Measurements from ENCODE around the gene TMEM183A. TPM values are rescaled to one million over a fixed set of nuclear protein-coding genes. Genes with fewer than 3 reads are reported as not detected.

Gene TMEM183A
- total RNA-seq, 1 donor from 2014 or later, result 24.3 TPM

DNA sequence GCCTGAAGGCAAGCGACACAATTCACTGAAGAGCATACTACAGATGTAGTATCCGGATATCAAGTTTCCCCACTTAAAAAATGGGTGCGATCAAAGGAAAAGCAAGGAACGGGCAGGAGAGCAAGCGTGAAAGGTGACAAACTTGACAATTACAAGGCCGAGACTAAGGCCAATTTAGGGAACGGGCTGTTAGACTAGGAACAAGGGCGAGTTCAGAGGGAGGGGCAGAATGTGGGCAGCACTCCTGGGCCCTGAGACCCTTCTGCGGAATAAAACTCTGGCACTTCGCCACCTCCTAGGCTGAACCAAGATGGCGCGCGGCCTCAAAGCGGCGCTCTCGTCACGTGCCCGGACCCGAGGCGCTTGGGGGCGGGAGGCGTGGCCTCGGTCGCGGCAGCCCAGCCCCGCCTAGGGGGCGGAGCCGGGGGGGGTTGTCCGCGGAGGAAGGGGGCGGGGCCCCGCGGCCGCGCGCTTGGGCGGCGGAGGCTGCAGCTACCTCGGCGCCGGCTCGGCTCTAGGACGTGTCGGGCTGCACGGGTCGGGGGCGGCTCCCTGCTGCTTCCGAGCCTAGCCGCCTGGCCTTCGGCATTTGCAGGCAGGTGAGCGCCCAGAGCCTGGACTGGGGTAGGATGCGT, 19.0 kb downstream of the TMEM183A start, which contains the start of gene PPFIA4:
Gene PPFIA4 (plus strand): TSS at position 461 of the 635 bp plus-strand sequence. CDS start 12,518 bp downstream, outside the sequence.
- ATAC-seq (peak; percentile 81), DNase-seq (peak; percentile 94)
- intact Hi-C loops (cut with micrococcal nuclease), result no loop called here

DNA sequence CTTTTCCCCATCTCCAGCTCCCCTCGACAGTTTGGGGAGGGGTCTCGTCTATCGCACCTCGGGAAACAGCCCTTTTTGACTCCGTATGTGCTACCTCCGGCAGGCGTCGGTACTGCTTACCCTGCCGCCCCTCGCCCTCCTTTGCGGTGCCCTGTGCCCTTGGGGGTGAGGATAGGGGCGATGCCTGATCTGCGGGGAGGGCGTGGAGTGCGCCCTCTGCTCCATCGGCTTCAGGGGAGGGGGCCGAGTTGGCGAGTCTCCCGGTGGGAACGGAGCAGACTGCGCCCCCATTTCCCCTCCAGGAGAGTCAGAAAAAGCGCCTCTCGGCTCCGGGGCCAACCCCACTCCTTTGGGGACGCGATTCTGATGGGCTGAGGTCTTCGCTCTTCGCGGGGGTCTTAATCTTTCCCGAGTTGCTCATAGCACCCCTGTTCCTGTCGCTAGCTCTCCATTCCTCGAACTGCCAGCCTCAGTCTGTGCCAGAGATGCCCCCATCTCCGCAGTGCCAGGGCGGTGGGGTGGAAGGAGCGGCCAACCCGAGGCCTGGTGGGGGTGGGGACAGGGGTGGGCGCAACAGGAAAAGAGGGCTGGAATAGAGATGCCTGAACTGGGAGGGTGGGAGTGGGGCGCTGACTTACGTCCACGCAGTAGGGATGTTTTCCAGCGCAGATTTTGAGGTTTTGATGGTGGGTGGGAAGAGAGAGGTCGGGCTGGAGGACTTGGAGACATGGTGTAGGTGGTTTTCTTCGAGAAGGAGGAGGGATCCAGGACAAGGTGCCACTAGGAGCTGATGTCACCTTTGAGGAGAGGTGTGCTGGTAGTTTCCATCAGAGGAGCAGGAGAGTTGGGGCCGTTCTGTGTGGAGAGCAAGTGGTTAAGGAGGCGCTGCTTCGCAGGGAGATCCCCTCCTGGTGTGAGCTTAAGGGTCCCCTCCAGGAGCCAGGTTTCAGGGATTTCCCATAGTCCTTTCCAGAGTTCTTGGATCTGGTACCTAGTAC, 19.8 kb downstream of the TMEM183A start:
- intact Hi-C loops (cut with micrococcal nuclease), result no loop called here
- DNase-seq (peak; percentile 47), ATAC-seq (peak; percentile 19)

- ATAC-seq (peak; percentile 4), DNase-seq (no peak)
- intact Hi-C loops (cut with micrococcal nuclease), result no loop called here
Measured at GRCh38 chr1:203028067-203028783, 21.1 kb downstream of the TMEM183A start.

DNA sequence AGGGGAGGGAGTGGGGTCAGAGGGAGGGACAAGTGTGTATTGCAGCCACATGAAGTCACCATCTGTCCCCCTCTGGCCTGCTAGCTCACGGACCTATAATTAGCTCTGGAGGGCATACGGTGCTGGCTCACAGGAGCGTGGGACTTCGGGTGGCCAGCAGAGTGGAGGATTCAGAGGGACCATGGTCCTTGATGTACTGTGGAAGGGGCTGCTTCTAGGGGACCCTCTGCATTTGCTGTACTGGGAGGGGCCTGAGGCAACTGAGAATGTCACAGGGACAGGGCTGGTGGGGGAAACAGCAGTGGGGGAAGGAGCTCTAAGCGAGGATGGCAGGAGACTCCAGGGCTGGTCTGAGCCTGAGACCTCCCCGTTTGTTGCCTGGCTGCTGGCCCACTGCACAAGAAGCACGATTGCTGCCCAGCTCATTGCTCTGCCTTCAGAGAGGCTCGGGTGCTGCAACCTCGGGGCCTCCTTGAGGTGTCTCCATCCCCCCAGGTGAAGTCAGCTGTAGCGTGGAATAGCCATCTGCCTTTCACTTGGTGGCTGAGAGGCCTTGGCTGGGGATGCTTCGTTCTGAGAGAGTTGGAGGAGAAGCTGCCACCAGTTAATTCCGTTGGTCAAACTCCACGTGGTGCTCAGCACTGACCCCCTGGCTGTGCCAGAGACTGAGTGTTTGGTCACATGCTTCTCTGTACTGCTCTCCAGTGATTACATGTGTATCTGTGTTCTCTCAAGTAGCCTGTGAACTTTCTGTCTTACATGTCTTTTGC, 21.8 kb downstream of the TMEM183A start:
- DNase-seq (no peak), ATAC-seq (peak; percentile 72)
- intact Hi-C loops (cut with micrococcal nuclease), result no loop called here

DNA sequence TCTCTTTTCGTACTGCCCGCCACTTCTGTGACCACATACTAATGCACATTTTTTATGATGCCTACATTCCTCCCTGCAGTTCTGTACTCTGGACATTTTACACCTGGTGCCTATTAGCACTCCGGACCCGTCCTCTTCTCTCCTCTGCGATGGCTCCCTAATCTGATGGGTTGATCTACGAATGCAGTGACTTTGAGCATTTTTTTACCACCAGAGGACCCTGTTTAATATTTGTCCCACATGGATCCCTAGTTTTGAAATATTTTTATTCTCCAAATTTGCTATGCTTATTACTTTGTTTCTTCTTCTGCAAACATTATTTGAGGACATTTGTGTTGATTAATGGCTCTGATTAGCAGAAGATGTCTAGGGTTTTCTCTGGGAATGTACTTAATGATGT, 24.3 kb downstream of the TMEM183A start:
- ATAC-seq (no peak), DNase-seq (no peak)
- intact Hi-C loops (cut with micrococcal nuclease), result no loop called here

DNA sequence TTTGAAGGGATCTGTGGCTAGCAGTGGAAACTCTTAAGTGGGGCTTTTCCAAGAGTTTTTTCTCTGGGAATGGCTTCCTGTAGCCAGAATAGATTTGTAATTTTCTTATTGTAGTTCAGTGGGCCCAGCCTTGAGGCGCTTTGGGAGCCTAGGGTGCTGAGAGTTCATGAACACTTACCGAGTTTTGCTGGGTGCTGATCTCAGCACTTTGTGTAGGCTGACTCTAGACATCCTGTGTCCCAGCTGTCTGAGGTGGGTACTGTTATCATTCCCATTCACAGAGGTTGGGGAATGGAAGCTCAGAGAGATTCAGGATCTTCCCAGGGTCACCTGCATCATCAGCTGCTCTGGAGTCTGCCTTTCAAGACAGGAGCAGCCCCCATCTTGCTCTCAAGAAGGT, 26.1 kb downstream of the TMEM183A start:
- no peak for ATAC-seq
- intact Hi-C loops (cut with micrococcal nuclease), result no loop called here
- no peak for DNase-seq

- no peak for DNase-seq
- no peak for ATAC-seq
- intact Hi-C loops (cut with micrococcal nuclease), result no loop called here
Measured at GRCh38 chr1:203033917-203034316, 26.7 kb downstream of the TMEM183A start.

DNA sequence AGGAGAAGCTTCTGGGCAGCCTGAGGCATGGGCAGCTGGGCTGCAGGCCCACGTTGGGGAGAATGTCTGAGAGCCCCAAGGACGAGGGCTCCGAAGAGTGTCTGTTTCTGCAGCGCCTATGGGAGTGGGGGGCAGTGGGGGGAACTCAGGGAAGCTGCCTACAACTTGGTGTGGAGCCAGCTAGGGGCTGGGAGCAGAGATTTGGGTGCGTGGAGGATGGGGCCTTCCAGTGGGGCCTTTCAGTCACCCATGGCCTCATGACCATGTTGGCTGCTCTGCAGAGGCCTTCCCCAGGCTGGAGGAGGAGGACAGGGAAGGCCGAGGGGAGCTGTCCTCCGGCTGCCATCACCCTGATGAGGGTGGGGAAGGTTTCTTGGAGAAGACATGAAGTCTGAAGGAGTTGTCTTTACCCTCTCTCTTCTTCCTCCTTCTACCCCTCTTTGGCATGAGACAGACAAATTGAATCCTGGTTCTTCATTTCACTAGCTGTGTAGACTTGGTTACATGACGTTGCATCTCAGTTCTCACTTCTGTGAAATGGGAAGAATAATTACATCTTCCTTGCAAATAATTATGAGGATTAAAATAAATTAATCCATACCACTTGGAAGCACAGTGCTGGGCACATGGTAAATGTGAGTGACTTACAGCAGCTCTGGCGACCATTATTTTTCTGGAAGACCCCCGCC, 27.4 kb downstream of the TMEM183A start:
- DNase-seq (no peak), ATAC-seq (no peak)
- intact Hi-C loops (cut with micrococcal nuclease), result loop anchor here (5.0 kb wide), 1 partner anchor 183 kb away; no protein-coding TSS in a partner anchor

DNA sequence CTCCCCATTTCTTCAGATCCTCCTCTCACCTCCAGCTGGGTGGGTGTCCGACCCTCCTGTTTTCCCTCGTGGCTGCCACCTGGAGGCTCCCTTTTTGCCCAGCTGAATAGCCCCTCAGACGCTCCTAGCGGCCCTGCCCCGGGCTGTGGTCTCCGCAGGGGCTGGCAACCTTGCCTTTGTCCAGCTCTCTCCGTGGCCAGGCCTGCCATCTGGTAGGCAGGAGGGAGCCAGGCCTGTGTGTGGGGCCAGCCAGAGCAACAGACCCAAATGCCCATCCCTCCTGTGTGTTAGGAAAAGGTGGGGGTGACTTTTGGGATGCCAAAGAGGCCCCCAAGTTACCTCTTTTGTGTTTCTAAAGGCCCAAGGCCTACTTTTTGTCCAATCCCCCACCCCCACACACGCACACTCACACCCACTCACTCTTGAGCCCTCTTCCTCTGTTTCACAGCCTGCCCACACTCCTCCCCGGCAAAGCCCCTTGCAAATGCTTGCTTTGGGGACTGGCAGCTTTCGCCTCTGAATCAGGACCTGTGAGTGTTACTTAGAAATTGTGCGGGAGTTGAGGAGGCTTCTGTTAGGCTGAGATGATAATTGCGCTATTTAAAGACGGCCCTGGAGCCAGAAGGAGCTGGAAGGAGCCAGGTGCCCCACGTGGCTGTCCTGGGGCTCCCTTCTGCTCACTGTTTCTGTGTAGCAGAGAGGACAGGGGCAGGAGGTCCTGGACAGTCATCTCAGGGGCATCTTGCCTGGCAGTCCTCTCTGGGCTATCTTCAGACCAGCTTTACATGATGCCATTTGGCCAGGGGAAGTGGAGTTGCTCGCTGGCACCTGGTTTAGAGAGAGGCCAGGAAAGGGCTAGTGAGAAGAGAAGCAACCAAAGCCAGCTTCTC, 28.2 kb downstream of the TMEM183A start:
- no peak for DNase-seq
- intact Hi-C loops (cut with micrococcal nuclease), result loop anchor here (5.0 kb wide), 1 partner anchor 182 kb away; no protein-coding TSS in a partner anchor
- no peak for ATAC-seq

DNA sequence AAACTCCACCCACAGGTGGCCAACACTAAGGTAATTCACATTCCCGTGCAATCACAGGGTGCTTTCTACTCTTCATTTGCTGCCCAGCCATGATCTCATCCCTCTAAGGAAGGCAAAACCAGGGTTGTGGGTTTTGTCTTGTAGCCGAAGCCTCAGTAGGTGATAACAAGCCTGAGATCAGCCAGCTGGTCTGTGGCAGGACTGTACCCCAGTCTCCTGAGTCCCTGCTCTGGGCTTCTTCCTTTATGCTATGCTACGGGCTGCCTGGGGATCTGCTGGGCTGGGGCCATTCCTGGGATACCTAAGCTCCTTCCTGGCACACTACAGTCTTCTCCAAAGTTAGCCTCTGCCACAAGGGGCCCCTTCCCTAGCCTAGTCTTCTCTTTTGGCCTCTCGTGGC, 29.0 kb downstream of the TMEM183A start:
- intact Hi-C loops (cut with micrococcal nuclease), result loop anchor here (5.0 kb wide), 1 partner anchor 181 kb away; no protein-coding TSS in a partner anchor
- no peak for DNase-seq

GRCh38 chr1:203036537-203036936, 29.4 kb downstream of the TMEM183A start:
- no peak for DNase-seq
- ATAC-seq, result no peak
- intact Hi-C loops (cut with micrococcal nuclease), result loop anchor here (5.0 kb wide), 1 partner anchor 181 kb away; no protein-coding TSS in a partner anchor

More for the DNA sequence above, 29.0 kb downstream of the TMEM183A start:
- no peak for ATAC-seq

DNA sequence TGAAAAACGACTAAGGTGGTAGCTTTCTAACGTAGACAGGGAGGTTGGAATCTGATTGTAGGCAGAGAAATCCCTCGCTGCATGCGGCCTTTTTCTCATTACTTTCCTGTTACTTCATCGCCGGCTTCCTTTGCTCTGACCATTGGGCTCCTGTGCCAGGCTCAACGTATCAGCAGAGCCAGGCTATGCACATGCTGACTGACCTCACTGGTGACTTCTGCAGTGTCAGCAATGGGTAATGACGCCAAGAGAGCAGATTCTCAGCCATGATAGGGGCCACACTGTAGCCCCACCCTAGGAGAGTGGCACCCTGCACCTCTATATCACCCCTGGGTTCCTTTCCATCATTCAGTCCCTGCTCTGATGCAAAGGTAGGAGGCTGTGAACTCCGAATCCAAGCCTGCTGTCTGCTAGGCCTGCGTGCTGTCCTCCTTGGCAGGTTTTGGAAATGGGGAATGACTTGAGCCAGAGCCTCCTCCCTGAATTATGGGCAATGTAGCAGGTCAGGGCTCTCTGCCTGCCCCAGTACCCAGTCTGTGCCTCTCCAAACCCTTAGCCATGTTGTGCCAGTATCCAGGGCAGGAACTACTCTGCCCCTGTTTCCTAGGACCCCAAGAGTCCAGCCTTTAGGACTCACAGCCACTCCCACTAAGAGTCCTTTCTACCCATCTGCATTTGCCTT, 30.5 kb downstream of the TMEM183A start:
- DNase-seq (no peak), ATAC-seq (peak; percentile 21)
- intact Hi-C loops (cut with micrococcal nuclease), result loop anchor here (5.0 kb wide), 1 partner anchor 180 kb away; no protein-coding TSS in a partner anchor

DNA sequence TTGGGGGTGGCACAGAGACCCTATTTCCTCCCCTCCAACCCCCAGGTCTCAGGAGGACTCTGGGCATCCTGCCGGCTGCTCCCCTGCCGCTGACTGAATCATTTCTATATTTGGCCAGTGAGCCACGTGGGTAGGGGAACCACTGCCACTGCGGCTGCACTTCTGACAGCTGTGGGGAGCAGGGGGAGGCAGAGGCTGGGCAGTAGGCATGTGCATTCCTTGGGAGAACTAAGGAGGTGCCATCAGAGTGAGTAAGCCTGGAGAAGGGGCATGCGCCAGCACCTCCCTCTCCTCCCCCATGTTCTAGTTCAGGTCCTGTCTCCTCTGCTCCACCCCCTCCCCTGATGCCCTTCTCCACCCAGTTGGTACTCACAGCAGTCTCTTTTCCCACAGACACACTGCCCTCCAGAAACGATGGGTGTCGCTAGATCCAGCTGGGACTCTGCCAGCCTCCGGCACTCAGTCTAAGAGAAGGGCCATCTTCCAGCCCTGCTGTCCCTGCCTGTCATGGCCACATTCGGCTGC, 31.1 kb downstream of the TMEM183A start:
- intact Hi-C loops (cut with micrococcal nuclease), result loop anchor here (5.0 kb wide), 1 partner anchor 179 kb away; no protein-coding TSS in a partner anchor
- DNase-seq (peak; percentile 83), ATAC-seq (peak; percentile 83)

GRCh38 chr1:203038891-203039608, 31.9 kb downstream of the TMEM183A start:
- DNase-seq (peak; percentile 85), ATAC-seq (peak; percentile 80)
- intact Hi-C loops (cut with micrococcal nuclease), result loop anchor here (5.0 kb wide), 1 partner anchor 178 kb away; no protein-coding TSS in a partner anchor

Measured in left ventricle myocardium superior (tissue), 1 donor.